GM21360 (cell line): Measurements from ENCODE around the gene SEC16A.

ENCODE experiments used
- ATAC-seq: cut with Tn5 transposase; IDR thresholded peaks from one replicate; pipeline ENCODE4 v1.9.1; 2021; ENCODE audit warnings: mild to moderate bottlenecking, moderate library complexity; ENCODE audit not compliant: unreplicated experiment

The SEC16A gene

GRCh38 chr9:136402067-136402466 lies 80.8 kb downstream of the SEC16A start:
- no peak for ATAC-seq

- ATAC-seq = no peak
Observed at GRCh38 chr9:136401173-136401922, 81.5 kb downstream of the SEC16A start.

- ATAC-seq = peak; percentile 59
Observed at GRCh38 chr9:136400038-136400834, 82.6 kb downstream of the SEC16A start, which contains the start of gene SNAPC4. Gene SNAPC4 (minus strand): TSS chr9:136400170. CDS start chr9:136398428, 1,742 bp downstream.

- ATAC-seq = peak; percentile 25
Observed at GRCh38 chr9:136399176-136400037, 83.4 kb downstream of the SEC16A start.

GRCh38 chr9:136398286-136398685 lies 84.6 kb downstream of the SEC16A start:
- no peak for ATAC-seq

- no peak for ATAC-seq
Observed at GRCh38 chr9:136397643-136398042, 85.2 kb downstream of the SEC16A start.

- no peak for ATAC-seq
Observed at GRCh38 chr9:136396219-136396515, 86.7 kb downstream of the SEC16A start.

GRCh38 chr9:136395345-136396218 lies 87.3 kb downstream of the SEC16A start:
- ATAC-seq = no peak

GRCh38 chr9:136395020-136395340 lies 87.9 kb downstream of the SEC16A start:
- ATAC-seq = no peak

GRCh38 chr9:136394312-136395019 lies 88.4 kb downstream of the SEC16A start:
- ATAC-seq = no peak

- no peak for ATAC-seq
Observed at GRCh38 chr9:136393531-136393930, 89.3 kb downstream of the SEC16A start.

GRCh38 chr9:136392538-136393449 lies 90.0 kb downstream of the SEC16A start:
- no peak for ATAC-seq

GRCh38 chr9:136391737-136392537 lies 90.9 kb downstream of the SEC16A start:
- ATAC-seq = no peak
